ENCODE results near the gene SMIM41. TPM values are rescaled to one million over a fixed set of nuclear protein-coding genes. Genes with fewer than 3 reads are reported as not detected.

Gene SMIM41
- total RNA-seq, 6 experiments from 2014 or later = not detected

DNA sequence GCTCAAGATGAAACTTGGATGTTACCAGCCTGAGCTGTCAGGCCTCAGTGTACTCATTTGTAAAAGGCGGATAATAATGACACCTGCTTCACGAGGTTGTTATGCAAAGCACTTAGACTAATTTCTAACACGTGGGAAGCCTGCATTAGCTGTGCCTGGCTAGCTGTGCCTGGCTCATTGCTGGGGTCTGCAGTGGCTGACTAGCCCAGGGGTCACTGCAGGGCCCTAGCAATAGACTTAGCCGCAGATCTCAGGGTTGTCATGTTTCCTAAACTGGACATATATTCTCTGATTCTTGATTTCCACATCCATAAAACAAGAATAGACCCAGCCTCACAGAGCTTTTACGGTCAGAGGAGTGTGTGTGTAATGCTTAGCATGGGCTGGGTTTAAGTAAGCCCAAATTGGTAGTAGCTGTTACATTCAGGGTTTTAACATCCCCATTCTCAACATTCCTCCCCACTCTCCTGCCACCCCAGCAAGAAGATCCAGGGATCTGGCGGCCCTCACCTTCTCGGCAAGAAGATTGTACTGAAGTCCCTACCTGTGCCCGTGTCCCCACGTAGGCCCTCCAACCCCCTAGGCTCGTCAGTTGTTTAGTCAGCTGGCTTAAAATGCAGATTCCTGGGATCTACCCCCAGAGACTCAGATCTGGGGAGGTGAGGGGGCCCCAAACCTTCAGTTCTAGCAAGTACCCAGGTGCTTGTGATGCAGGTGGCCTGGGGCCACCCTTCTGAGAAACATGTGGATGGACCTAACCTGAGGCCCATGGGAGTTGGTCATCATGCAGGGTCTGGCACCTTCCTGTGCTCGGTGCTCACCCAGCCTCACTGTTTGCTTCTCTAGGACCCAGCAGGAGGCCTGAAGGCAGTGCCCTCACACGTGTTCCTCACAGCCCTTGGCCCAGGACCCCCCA is 19.7 kb upstream of the SMIM41 start:
- peaks cover 6% of the 10 kb centered on the region; the same call in 1 of the 2 replicates for H3K36me3 Mint-ChIP-seq (ENCODE audit: low read depth)
- H3K9me3 Mint-ChIP-seq = peaks cover 10% of the 10 kb centered on the region; the same call in 1 of the 2 replicates
- peaks cover 16% of the 10 kb centered on the region for H3K4me1 Mint-ChIP-seq (ENCODE audit: low read depth)
- TF ChIP-seq, protein P1, sequence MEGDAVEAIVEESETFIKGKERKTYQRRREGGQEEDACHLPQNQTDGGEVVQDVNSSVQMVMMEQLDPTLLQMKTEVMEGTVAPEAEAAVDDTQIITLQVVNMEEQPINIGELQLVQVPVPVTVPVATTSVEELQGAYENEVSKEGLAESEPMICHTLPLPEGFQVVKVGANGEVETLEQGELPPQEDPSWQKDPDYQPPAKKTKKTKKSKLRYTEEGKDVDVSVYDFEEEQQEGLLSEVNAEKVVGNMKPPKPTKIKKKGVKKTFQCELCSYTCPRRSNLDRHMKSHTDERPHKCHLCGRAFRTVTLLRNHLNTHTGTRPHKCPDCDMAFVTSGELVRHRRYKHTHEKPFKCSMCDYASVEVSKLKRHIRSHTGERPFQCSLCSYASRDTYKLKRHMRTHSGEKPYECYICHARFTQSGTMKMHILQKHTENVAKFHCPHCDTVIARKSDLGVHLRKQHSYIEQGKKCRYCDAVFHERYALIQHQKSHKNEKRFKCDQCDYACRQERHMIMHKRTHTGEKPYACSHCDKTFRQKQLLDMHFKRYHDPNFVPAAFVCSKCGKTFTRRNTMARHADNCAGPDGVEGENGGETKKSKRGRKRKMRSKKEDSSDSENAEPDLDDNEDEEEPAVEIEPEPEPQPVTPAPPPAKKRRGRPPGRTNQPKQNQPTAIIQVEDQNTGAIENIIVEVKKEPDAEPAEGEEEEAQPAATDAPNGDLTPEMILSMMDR (IDR thresholded peaks at IDR 0.05) = no peak
- peak overlapping the region; percentile 53; the same call in 1 of the 2 replicates for H3K27ac Mint-ChIP-seq
- H3K4me3 Mint-ChIP-seq = peak overlapping the region; percentile 16
- no peak for DNase-seq
- peaks cover 71% of the 10 kb centered on the region for H3K27me3 Mint-ChIP-seq (ENCODE audit: insufficient read depth)

DNA sequence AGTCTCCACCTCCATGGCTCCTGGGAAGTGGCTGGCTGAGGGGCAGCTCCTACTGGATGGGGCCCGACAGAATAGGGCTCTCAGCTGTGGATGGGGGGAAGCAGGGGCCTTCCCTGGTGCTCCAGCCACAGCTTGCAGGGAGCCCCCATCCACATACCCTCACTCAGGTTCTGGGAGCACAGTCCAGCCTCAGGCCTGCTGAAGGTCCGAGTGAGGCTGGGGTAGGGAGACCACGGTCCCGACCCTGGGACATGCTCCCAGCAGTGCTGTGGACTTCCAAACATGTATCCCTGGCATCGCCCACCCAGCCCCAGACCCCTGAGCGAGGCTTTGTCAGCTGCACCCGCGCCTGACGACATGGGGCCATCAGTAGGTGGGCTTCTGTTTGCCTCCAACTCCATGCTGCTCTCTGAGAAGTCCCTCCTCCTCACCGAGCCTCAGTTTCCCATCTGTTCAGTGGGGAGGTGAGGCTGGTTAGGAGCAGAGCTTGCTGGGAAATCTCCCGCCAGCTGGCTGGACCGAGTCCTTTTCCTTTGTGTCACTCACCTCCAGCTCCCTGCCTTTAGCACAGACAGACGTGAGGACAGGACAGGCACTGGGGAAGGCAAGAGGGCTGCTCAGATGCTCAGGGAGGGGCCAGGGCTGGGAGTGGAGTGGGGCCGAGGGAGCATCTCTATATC is 18.9 kb upstream of the SMIM41 start:
- DNase-seq = no peak
- H3K9me3 Mint-ChIP-seq = peaks cover 10% of the 10 kb centered on the region; the same call in 1 of the 2 replicates
- TF ChIP-seq, protein P1 (IDR thresholded peaks at IDR 0.05) = no peak
- peak overlapping the region; percentile 53; the same call in 1 of the 2 replicates for H3K4me3 Mint-ChIP-seq
- H3K36me3 Mint-ChIP-seq (ENCODE audit: low read depth) = peaks cover 6% of the 10 kb centered on the region; the same call in 1 of the 2 replicates
- H3K27me3 Mint-ChIP-seq (ENCODE audit: insufficient read depth) = peaks cover 65% of the 10 kb centered on the region
- peaks cover 24% of the 10 kb centered on the region for H3K4me1 Mint-ChIP-seq (ENCODE audit: low read depth)
- H3K27ac Mint-ChIP-seq = peak overlapping the region; percentile 75; the same call in 1 of the 2 replicates

DNA sequence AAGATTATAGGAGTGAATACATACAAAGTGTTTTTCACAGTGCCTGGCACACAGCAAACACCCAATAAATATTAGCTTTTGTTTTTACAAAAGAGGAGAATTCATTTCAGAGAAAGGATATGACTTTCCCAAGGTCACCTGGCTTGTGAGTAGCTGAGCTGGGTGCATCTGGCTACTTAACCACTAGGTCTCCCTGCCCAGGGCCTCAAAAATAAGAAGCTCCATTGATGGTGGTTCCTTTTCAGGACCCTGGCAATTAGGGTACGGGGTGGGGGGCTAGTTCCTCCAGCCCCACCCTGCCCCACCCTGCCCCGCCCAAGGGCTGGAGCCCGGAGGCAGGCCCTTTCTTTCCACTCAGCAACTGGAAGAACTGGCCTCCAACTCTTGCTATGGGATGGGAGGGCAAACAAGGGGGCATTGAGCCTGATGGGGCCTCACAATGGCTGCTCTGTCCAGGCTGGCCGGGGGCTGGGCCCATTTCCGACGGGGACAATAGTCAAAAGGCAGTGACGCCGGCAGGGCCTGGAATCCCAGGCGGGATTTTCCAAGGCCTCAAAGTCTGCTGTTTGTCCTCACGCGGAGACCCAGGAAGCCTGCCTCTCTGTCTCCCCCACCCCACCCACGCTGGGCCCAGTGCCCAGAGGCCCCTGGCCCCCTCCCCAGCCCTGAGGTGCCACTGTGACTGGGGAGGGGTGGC is 17.9 kb upstream of the SMIM41 start:
- H3K27me3 Mint-ChIP-seq (ENCODE audit: insufficient read depth) = peaks cover 57% of the 10 kb centered on the region
- peak overlapping the region; percentile 75; the same call in 1 of the 2 replicates for H3K27ac Mint-ChIP-seq
- peaks cover 5% of the 10 kb centered on the region; the same call in 1 of the 2 replicates for H3K9me3 Mint-ChIP-seq
- H3K36me3 Mint-ChIP-seq (ENCODE audit: low read depth) = peaks cover 6% of the 10 kb centered on the region; the same call in 1 of the 2 replicates
- TF ChIP-seq, protein P1 (IDR thresholded peaks at IDR 0.05) = no peak
- peaks cover 32% of the 10 kb centered on the region for H3K4me1 Mint-ChIP-seq (ENCODE audit: low read depth)
- H3K4me3 Mint-ChIP-seq = no peak overlapping the region
- no peak for DNase-seq

DNA sequence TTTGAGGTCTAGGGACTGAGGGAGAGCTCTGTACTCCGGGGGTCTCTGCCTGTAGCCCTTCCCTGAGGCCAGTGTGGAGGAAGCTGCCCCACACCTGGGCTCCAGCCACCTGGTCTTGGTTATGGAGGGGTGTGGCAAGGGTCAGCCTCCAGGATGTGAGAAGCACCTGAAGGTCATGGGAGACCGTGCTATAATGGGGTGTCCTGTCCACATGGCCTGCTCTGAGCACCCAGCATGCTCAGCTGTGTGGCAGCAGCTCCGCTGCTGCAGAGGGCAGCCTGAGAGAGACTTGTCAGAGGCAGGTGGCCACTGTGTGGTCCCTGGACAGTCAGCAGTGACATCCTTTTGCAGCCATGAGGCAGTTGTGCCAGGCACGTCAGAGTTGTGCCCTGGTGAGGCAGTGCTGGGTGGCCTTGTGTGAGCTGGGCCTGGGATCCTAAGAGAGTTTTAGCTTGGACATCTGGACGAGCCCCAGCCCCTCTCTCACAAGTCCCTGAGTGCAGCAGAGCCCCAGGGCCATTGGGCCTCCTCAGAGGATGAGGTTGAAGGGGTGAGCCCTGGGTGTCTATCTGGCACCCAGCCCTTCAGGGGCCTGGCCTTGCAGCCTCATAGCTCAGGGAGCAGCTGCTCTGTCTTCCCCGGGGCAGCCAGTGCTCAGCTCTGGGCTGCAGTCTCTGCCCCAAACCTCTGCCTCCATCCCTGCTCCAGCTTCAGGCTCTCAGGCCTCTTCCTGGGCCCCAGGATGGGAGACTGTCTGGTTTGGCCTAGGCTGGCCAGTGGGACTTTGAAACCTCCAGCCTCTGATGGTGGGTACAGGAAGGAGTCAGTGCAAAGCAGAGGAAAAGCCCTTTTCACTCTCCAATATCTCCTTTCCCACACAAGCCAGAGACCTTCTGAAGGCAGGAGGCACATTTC is 17.1 kb upstream of the SMIM41 start:
- TF ChIP-seq, protein P1 (IDR thresholded peaks at IDR 0.05) = no peak
- no peaks in the 10 kb centered on the region; the same call in 1 of the 2 replicates for H3K36me3 Mint-ChIP-seq (ENCODE audit: low read depth)
- peaks cover 49% of the 10 kb centered on the region for H3K27me3 Mint-ChIP-seq (ENCODE audit: insufficient read depth)
- no peak overlapping the region for H3K4me3 Mint-ChIP-seq
- H3K4me1 Mint-ChIP-seq (ENCODE audit: low read depth) = peaks cover 38% of the 10 kb centered on the region
- H3K9me3 Mint-ChIP-seq = no peaks in the 10 kb centered on the region; the same call in 1 of the 2 replicates
- peak overlapping the region; percentile 66 for H3K27ac Mint-ChIP-seq
- no peak for DNase-seq

Measured in HFFc6 (cell line).